ENCODE measurements around the gene ZSWIM2. TPM values are rescaled to one million over a fixed set of nuclear protein-coding genes. Genes with fewer than 3 reads are reported as not detected.
"Not testable (repeated sequence)": the region's sequence is repeated elsewhere in the genome, so short reads cannot be mapped to it uniquely, and the experiment has no call there.

Gene ZSWIM2
- polyA plus RNA-seq, 1 experiment = 0.10 TPM

- H3K27ac ChIP-seq (ENCODE audit: low read depth, low read length) = no peak overlapping the region
- ChIA-PET POLR2A (no interaction called here), CTCF (no interaction called here)
- no peak for DNase-seq (ENCODE audit: low read depth, low spot score)
- H3K9me3 ChIP-seq (ENCODE audit: control insufficient read depth, insufficient read depth, low read length) = no peaks in the 10 kb centered on the region
- no peak overlapping the region for H3K4me3 ChIP-seq (ENCODE audit: low read depth, low read length)
- TF ChIP-seq CTCF (IDR thresholded peaks at IDR 0.05; ENCODE audit: low read depth, low read length) = no peak
- H3K27me3 ChIP-seq (ENCODE audit: control insufficient read depth, insufficient read depth, low read length) = no peaks in the 10 kb centered on the region
Observed at GRCh38 chr2:186827411-186827810, 21.6 kb downstream of the ZSWIM2 start.

- ChIA-PET POLR2A (no interaction called here), CTCF (no interaction called here)
- no peaks in the 10 kb centered on the region for H3K9me3 ChIP-seq (ENCODE audit: control insufficient read depth, insufficient read depth, low read length)
- DNase-seq (ENCODE audit: low read depth, low spot score) = no peak
- no peaks in the 10 kb centered on the region for H3K27me3 ChIP-seq (ENCODE audit: control insufficient read depth, insufficient read depth, low read length)
- TF ChIP-seq CTCF (IDR thresholded peaks at IDR 0.05; ENCODE audit: low read depth, low read length) = no peak
- H3K4me3 ChIP-seq (ENCODE audit: low read depth, low read length) = no peak overlapping the region
- no peak overlapping the region for H3K27ac ChIP-seq (ENCODE audit: low read depth, low read length)
Observed at GRCh38 chr2:186822323-186822722, 26.6 kb downstream of the ZSWIM2 start.

GRCh38 chr2:186820303-186820702 is 28.7 kb downstream of the ZSWIM2 start:
- DNase-seq (ENCODE audit: low read depth, low spot score) = no peak
- ChIA-PET CTCF (no interaction called here), POLR2A (no interaction called here)
- Histone ChIP-seq H3K27ac (ENCODE audit: low read depth, low read length) (no peak overlapping the region), H3K9me3 (ENCODE audit: control insufficient read depth, insufficient read depth, low read length) (no peaks in the 10 kb centered on the region), H3K27me3 (ENCODE audit: control insufficient read depth, insufficient read depth, low read length) (no peaks in the 10 kb centered on the region), H3K4me3 (ENCODE audit: low read depth, low read length) (no peak overlapping the region)
- no peak for TF ChIP-seq CTCF (IDR thresholded peaks at IDR 0.05; ENCODE audit: low read depth, low read length)

- H3K27ac ChIP-seq (ENCODE audit: low read depth, low read length); H3K4me3 ChIP-seq (ENCODE audit: low read depth, low read length); POLR2A ChIA-PET; DNase-seq (ENCODE audit: low read depth, low spot score); H3K27me3 ChIP-seq (ENCODE audit: control insufficient read depth, insufficient read depth, low read length); H3K9me3 ChIP-seq (ENCODE audit: control insufficient read depth, insufficient read depth, low read length); CTCF ChIA-PET: not testable (repeated sequence)
Observed at GRCh38 chr2:186811760-186812159, 37.2 kb downstream of the ZSWIM2 start.

- POLR2A ChIA-PET = no interaction called here
- DNase-seq (ENCODE audit: low read depth, low spot score) = no peak
- no peaks in the 10 kb centered on the region for H3K27me3 ChIP-seq (ENCODE audit: control insufficient read depth, insufficient read depth, low read length)
- no peaks in the 10 kb centered on the region for H3K9me3 ChIP-seq (ENCODE audit: control insufficient read depth, insufficient read depth, low read length)
- H3K4me3 ChIP-seq (ENCODE audit: low read depth, low read length) = no peak overlapping the region
- no peak overlapping the region for H3K27ac ChIP-seq (ENCODE audit: low read depth, low read length)
- CTCF ChIA-PET = no interaction called here
- no peak for TF ChIP-seq CTCF (IDR thresholded peaks at IDR 0.05; ENCODE audit: low read depth, low read length)
Observed at GRCh38 chr2:186806591-186806990, 42.4 kb downstream of the ZSWIM2 start.

- CTCF ChIA-PET; H3K27ac ChIP-seq (ENCODE audit: low read depth, low read length); H3K27me3 ChIP-seq (ENCODE audit: control insufficient read depth, insufficient read depth, low read length); H3K4me3 ChIP-seq (ENCODE audit: low read depth, low read length); DNase-seq (ENCODE audit: low read depth, low spot score); POLR2A ChIA-PET; H3K9me3 ChIP-seq (ENCODE audit: control insufficient read depth, insufficient read depth, low read length): not testable (repeated sequence)
Observed at GRCh38 chr2:186798604-186799003, 50.4 kb downstream of the ZSWIM2 start.
